Mesenchymal stem cell (in vitro differentiated cells and primary cell): ENCODE data around the gene VPS8.

ENCODE experiments used
- DNase-seq: peaks from one replicate; pipeline ENCODE4 v3.0.0-alpha.2; 2013
- H2AFZ ChIP-seq: one replicate; pipeline ENCODE4 v1.6.1; 2013; ENCODE audit warnings: low read depth, mild to moderate bottlenecking, control low read depth, inconsistent platforms, low read length, moderate library complexity
- H2AK5ac ChIP-seq: 2 replicates; pipeline ENCODE4 v1.6.1; 2013; ENCODE audit warnings: low read length, moderate library complexity, mild to moderate bottlenecking, inconsistent platforms; ENCODE audit not compliant: severe bottlenecking
- H2BK120ac ChIP-seq: one replicate; pipeline ENCODE4 v1.6.1; 2013; ENCODE audit warnings: low read depth, mild to moderate bottlenecking, inconsistent platforms, low read length, moderate library complexity
- H2BK12ac ChIP-seq, 2 experiments: one replicate each; pipeline ENCODE4 v1.6.1; 2013; ENCODE audit warnings: inconsistent platforms in 2 of 2, low read length in 2 of 2, mild to moderate bottlenecking in 2 of 2, moderate library complexity in 2 of 2, control low read depth in 1 of 2
- H2BK15ac ChIP-seq: one replicate; pipeline ENCODE4 v1.6.1; 2013; ENCODE audit warnings: mild to moderate bottlenecking, low read depth, inconsistent platforms; ENCODE audit not compliant: poor library complexity, severe bottlenecking
- H2BK5ac ChIP-seq: 2 replicates; pipeline ENCODE4 v1.6.1; 2013; ENCODE audit warnings: low read depth, mild to moderate bottlenecking, low read length, control low read depth, inconsistent platforms; ENCODE audit not compliant: poor library complexity, severe bottlenecking
- H3K14ac ChIP-seq, 2 experiments: one replicate each; pipeline ENCODE4 v1.6.1; 2013; ENCODE audit warnings: inconsistent platforms in 2 of 2, low read length in 2 of 2, control low read depth in 1 of 2, mild to moderate bottlenecking in 1 of 2, moderate library complexity in 1 of 2
- H3K18ac ChIP-seq, 2 experiments: one replicate each; pipeline ENCODE4 v1.6.1; 2013; ENCODE audit warnings: inconsistent platforms in 2 of 2, low read length in 2 of 2, control low read depth in 1 of 2, low read depth in 1 of 2, mild to moderate bottlenecking in 1 of 2
- H3K23ac ChIP-seq, 2 experiments: one replicate each; pipeline ENCODE4 v1.6.1; 2013; ENCODE audit warnings: inconsistent platforms in 2 of 2, low read length in 2 of 2, mild to moderate bottlenecking in 2 of 2, moderate library complexity in 2 of 2, control low read depth in 1 of 2
- H3K27ac ChIP-seq: 2 replicates; pipeline ENCODE4 v1.5.1; 2013; ENCODE audit warnings: mild to moderate bottlenecking, moderate library complexity, low read length, control low read depth, inconsistent platforms; ENCODE audit not compliant: poor library complexity, severe bottlenecking
- H3K27me3 ChIP-seq, 2 experiments: 2 replicates each; pipeline versions ENCODE4 v1.6.1 to v1.7.0; 2013; ENCODE audit warnings: low read length in 2 of 2, mild to moderate bottlenecking in 2 of 2, moderate library complexity in 2 of 2, control low read depth in 1 of 2, inconsistent platforms in 1 of 2; ENCODE audit not compliant: control insufficient read depth in 1 of 2, insufficient read depth in 1 of 2
- H3K36me3 ChIP-seq, 2 experiments: 2 replicates each; pipeline versions ENCODE4 v1.6.1 to v1.7.0; 2013; ENCODE audit warnings: low read length in 2 of 2, control low read depth in 1 of 2, inconsistent platforms in 1 of 2, low read depth in 1 of 2, mild to moderate bottlenecking in 1 of 2; ENCODE audit not compliant: insufficient read depth in 2 of 2, control insufficient read depth in 1 of 2
- H3K4ac ChIP-seq, 2 experiments: one replicate each; pipeline ENCODE4 v1.6.1; 2013; ENCODE audit warnings: inconsistent platforms in 2 of 2, low read length in 2 of 2, mild to moderate bottlenecking in 2 of 2, moderate library complexity in 2 of 2, control low read depth in 1 of 2, low read depth in 1 of 2
- H3K4me1 ChIP-seq: 2 replicates; pipeline ENCODE4 v1.6.1; 2013; ENCODE audit warnings: low read depth, low read length, control low read depth; ENCODE audit not compliant: control insufficient read depth, insufficient read depth
- H3K4me2 ChIP-seq: 2 replicates; pipeline ENCODE4 v1.6.1; 2013; ENCODE audit warnings: low read length, mild to moderate bottlenecking, inconsistent platforms; ENCODE audit not compliant: poor library complexity, severe bottlenecking
- H3K4me3 ChIP-seq, 2 experiments: 2 replicates each; pipeline versions ENCODE4 v1.5.1 to v1.7.0; 2013; ENCODE audit warnings: low read length in 2 of 2, mild to moderate bottlenecking in 2 of 2, control low read depth in 1 of 2, low read depth in 1 of 2; ENCODE audit not compliant: insufficient read depth in 1 of 2
- H3K79me1 ChIP-seq: replicated peaks from 2 replicates; pipeline ENCODE4 v1.6.1; 2013; ENCODE audit warnings: mild to moderate bottlenecking, control low read depth, low read length, inconsistent platforms; ENCODE audit not compliant: poor library complexity, severe bottlenecking
- H3K9ac ChIP-seq: 2 replicates; pipeline ENCODE4 v1.7.0; 2013; ENCODE audit warnings: mild to moderate bottlenecking, low read length, moderate library complexity
- H3K9me3 ChIP-seq: 2 replicates; pipeline ENCODE4 v1.7.0; 2013; ENCODE audit warnings: mild to moderate bottlenecking, low read length; ENCODE audit not compliant: control insufficient read depth
- H4K8ac ChIP-seq: one replicate; pipeline ENCODE4 v1.6.1; 2013; ENCODE audit warnings: inconsistent platforms, mild to moderate bottlenecking, low read length, moderate library complexity
- H4K91ac ChIP-seq: one replicate; pipeline ENCODE4 v1.6.1; 2013; ENCODE audit warnings: mild to moderate bottlenecking, low read length, inconsistent platforms
- WGBS: methylation state at CpG from one replicate; pipeline ENCODE4 v1.1.7; 2013; ENCODE audit warnings: mixed read lengths; 5-methylcytosine and 5-hydroxymethylcytosine counted together

VPS8 gene

DNA sequence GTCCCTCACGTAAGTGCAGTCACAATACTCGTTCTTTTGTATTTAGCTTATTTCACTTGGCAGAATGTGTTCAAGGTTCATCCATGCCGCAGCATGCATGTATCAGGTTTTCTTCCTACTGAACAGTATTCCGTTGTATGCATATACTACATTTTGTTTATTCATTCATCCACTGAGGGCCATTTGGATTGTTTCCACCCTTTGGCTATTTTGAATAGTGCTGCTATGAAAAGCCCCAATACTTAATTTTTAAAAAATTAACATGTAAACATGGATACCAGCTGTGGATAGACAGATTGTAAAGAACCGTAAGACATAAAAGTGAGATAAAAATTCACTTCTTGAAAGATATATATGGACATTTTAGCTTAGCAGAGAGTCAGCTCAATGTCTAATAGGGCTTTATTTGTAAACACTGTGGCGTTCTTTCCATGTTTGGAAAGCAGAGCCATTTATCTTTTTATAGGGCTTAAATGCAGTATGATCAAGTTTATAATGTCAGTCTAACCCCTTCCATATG is 115.9 kb downstream of the VPS8 start:
- H3K18ac ChIP-seq, result no peak overlapping the region
- peaks cover 3 to 78% of the 10 kb centered on the region in 2 experiments for H3K36me3 ChIP-seq
- no peaks in the 10 kb centered on the region for H3K79me1 ChIP-seq
- no peaks in the 10 kb centered on the region for H3K4me1 ChIP-seq
- H2BK15ac ChIP-seq, result no peak overlapping the region
- H2BK5ac ChIP-seq, result no peak overlapping the region
- H3K4ac ChIP-seq, result no peak overlapping the region
- no peak overlapping the region for H2AK5ac ChIP-seq
- DNase-seq, result no peak
- H3K23ac ChIP-seq, result no peak overlapping the region
- no peak overlapping the region for H3K4me3 ChIP-seq
- H3K27me3 ChIP-seq, result no peaks in the 10 kb centered on the region
- no peak overlapping the region for H2AFZ ChIP-seq
- H3K27ac ChIP-seq, result no peak overlapping the region
- H4K8ac ChIP-seq, result no peak overlapping the region
- no peak overlapping the region for H2BK120ac ChIP-seq
- H2BK12ac ChIP-seq, result no peak overlapping the region
- H3K9me3 ChIP-seq, result no peaks in the 10 kb centered on the region
- no peak overlapping the region for H3K14ac ChIP-seq
- H3K4me2 ChIP-seq, result no peak overlapping the region
- no peak overlapping the region for H3K9ac ChIP-seq
- WGBS, result 95% methylated on average over 6 of the region's 6 CpGs
- H4K91ac ChIP-seq, result no peak overlapping the region

DNA sequence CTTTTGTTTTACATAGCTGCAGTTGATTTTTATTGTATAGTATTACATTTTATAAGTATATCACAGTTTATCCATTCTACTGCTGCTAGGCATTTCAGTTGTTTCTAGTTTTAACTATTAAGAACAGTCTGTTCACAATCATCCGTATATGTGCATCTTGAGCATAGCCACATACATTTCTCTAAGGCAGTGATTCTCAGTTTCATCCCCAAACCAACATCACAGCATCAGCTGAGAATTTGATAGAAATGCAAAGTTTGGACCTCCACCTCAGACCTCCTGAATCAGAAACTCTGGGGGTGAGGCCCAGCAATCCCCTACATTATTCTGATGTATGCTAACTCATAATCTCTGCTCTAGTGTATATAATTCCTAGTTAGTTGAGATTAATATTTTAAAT is 120.8 kb downstream of the VPS8 start:
- no peak overlapping the region for H2AK5ac ChIP-seq
- H3K4me3 ChIP-seq, result no peak overlapping the region
- WGBS, result 100% methylated on average over 1 of the region's 1 CpG

DNA sequence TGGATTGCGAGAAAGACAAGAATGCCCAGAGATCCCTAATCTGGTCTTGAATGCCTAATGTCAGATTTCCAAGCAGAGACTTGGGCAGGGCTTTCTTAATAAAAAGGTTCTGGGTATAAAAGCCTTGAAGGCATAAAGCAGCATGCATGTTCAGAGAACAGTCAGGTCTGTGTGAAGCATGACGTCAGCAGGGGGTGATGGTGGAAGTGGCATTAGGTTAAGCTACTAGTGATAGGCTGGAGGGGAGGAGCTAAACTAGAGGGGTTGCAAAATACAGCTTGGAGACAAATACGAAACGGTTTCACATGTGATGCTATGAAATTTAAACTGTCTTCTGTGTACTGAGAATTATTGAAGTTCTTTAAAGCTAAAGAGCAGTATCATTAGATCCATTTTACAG is 125.6 kb downstream of the VPS8 start:
- Histone ChIP-seq H3K4me1 (no peaks in the 10 kb centered on the region), H3K18ac (no peak overlapping the region), H3K14ac (no peak overlapping the region), H3K79me1 (no peaks in the 10 kb centered on the region), H3K9me3 (no peaks in the 10 kb centered on the region), H3K4me3 (no peak overlapping the region), H3K9ac (no peak overlapping the region), H2AFZ (no peak overlapping the region), H4K91ac (no peak overlapping the region), H2BK15ac (no peak overlapping the region), H3K27ac (no peak overlapping the region), H4K8ac (no peak overlapping the region), H3K4me2 (no peak overlapping the region), H2AK5ac (no peak overlapping the region), H3K23ac (no peak overlapping the region), H3K36me3 (peaks cover 4 to 56% of the 10 kb centered on the region in 2 experiments), H3K4ac (no peak overlapping the region), H2BK120ac (no peak overlapping the region), H2BK12ac (no peak overlapping the region), H3K27me3 (no peaks in the 10 kb centered on the region), H2BK5ac (no peak overlapping the region)
- DNase-seq, result no peak
- WGBS, result 93% methylated on average over 4 of the region's 4 CpGs

More for the DNA sequence above, 120.8 kb downstream of the VPS8 start:
- no peak overlapping the region for H3K9ac ChIP-seq
- no peak overlapping the region for H4K91ac ChIP-seq
- H2BK5ac ChIP-seq, result no peak overlapping the region
- no peak overlapping the region for H3K23ac ChIP-seq
- no peaks in the 10 kb centered on the region for H3K27me3 ChIP-seq
- no peak overlapping the region for H3K27ac ChIP-seq
- no peak overlapping the region for H2BK120ac ChIP-seq
- no peak overlapping the region for H3K4ac ChIP-seq
- no peak overlapping the region for H2BK15ac ChIP-seq
- no peak overlapping the region for H2BK12ac ChIP-seq
- H3K79me1 ChIP-seq, result no peaks in the 10 kb centered on the region
- no peak for DNase-seq
- no peak overlapping the region for H3K4me2 ChIP-seq
- H3K14ac ChIP-seq, result no peak overlapping the region
- no peaks in the 10 kb centered on the region for H3K4me1 ChIP-seq
- H3K9me3 ChIP-seq, result no peaks in the 10 kb centered on the region
- H4K8ac ChIP-seq, result no peak overlapping the region
- peaks cover 0 to 69% of the 10 kb centered on the region in 2 experiments for H3K36me3 ChIP-seq
- H2AFZ ChIP-seq, result no peak overlapping the region
- H3K18ac ChIP-seq, result no peak overlapping the region

DNA sequence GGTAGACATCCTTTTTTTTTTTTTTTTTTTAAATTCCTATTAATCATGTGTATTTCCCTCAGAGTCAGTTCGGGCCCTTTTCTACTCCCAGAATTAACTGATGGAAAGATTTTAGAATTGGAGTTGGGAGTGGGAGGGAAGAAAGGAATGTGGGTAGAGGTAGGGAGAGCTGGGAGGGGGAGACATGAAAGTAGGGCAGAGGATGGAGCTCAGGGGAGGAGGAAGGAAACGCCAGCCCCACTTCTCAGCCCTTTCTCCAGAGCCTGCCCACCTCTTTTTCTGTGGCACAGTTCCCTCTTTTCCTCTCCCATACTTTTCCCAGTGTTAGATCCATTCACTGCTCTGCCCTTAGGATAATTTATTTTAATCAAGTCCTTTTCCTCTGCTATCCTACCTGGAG is 129.4 kb downstream of the VPS8 start:
- H3K27ac ChIP-seq, result no peak overlapping the region
- no peak overlapping the region for H2AFZ ChIP-seq
- no peaks in the 10 kb centered on the region for H3K79me1 ChIP-seq
- no peak overlapping the region for H2BK5ac ChIP-seq
- peaks cover 4 to 59% of the 10 kb centered on the region in 2 experiments for H3K36me3 ChIP-seq
- no peak overlapping the region for H2BK15ac ChIP-seq
- no peak for DNase-seq
- no peak overlapping the region for H2AK5ac ChIP-seq
- H3K18ac ChIP-seq, result no peak overlapping the region
- H2BK12ac ChIP-seq, result no peak overlapping the region
- no peak overlapping the region for H3K23ac ChIP-seq
- H3K27me3 ChIP-seq, result no peaks in the 10 kb centered on the region
- H2BK120ac ChIP-seq, result no peak overlapping the region
- H3K14ac ChIP-seq, result no peak overlapping the region
- no peak overlapping the region for H3K9ac ChIP-seq
- H3K4ac ChIP-seq, result no peak overlapping the region
- no peak overlapping the region for H4K8ac ChIP-seq
- no peak overlapping the region for H3K4me3 ChIP-seq
- 90% methylated on average over 1 of the region's 2 CpGs for WGBS
- H3K4me1 ChIP-seq, result no peaks in the 10 kb centered on the region
- no peak overlapping the region for H3K4me2 ChIP-seq
- H3K9me3 ChIP-seq, result no peaks in the 10 kb centered on the region
- no peak overlapping the region for H4K91ac ChIP-seq
